Measurements from ENCODE around the gene SOWAHB. TPM values are rescaled to one million over a fixed set of nuclear protein-coding genes. Genes with fewer than 3 reads are reported as not detected.

SOWAHB gene, protein sequence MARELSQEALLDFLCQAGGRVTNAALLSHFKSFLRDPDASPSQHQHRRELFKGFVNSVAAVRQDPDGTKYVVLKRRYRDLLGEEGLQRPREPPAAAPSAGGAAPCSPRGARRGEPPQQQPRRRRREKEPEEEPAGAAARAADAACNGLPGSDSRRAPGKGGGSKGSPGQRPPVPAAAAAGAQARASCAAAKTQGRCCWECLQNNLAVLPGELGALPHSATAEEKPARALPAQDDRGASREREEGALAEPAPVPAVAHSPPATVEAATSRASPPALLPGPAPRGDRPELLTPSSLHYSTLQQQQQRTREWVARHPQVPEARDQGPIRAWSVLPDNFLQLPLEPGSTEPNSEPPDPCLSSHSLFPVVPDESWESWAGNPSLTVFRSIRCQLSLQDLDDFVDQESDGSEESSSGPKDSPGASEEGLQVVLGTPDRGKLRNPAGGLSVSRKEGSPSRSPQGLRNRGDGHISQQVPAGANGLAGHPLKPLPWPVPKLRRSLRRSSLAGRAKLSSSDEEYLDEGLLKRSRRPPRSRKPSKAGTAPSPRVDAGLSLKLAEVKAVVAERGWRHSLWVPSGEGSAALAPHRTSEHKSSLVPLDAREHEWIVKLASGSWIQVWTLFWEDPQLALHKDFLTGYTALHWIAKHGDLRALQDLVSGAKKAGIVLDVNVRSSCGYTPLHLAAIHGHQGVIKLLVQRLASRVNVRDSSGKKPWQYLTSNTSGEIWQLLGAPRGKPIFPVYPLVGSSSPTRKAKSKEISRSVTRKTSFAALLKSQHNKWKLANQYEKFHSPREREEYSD
- polyA plus RNA-seq (2013, experiment 1 of 2; ENCODE audit: insufficient read length) = 0.17 TPM
- 0.16 TPM for polyA plus RNA-seq (2013, experiment 2 of 2; ENCODE audit: insufficient read length)

DNA sequence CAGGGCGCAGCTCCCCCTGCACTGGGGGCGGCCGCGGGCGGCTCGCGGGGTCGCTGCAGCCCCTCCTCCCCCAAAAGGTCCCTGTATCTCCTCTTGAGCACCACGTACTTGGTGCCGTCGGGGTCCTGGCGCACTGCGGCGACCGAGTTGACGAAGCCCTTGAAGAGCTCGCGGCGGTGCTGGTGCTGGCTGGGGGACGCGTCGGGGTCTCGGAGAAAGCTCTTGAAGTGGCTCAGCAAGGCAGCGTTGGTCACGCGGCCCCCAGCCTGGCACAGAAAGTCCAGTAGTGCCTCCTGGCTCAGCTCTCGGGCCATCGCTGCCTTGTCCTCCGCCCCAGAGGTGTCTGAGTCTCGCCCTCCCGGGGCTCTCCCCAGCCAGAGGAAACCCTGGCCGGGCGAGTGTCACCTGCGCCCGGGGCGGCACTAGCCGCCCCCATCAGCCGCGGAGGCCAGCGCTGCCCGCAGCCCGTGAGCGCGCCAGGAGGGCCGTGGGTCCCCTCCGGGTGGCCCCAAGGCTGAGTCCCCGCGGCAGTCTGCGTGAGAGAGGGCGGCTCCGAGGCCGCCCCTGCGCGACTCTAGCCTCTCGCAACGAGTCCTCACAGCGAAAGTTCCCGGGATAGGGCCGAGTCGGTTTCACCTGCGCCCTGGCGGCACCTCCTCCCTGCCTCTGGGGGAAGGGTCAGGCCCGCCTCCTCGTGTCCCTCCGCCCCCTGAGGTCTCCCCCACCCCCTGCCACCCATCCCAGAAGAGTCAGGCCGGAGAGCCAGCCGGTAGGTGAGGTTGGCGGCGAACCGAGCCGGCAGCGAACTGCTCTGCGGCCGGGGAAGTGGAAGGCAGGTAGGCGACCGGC is at the start of gene SOWAHB:
TSS of gene SOWAHB (minus strand) at position 609 of the 849 bp plus-strand sequence. CDS start at position 314, 295 bp downstream.
- no peak for DNase-seq

DNA sequence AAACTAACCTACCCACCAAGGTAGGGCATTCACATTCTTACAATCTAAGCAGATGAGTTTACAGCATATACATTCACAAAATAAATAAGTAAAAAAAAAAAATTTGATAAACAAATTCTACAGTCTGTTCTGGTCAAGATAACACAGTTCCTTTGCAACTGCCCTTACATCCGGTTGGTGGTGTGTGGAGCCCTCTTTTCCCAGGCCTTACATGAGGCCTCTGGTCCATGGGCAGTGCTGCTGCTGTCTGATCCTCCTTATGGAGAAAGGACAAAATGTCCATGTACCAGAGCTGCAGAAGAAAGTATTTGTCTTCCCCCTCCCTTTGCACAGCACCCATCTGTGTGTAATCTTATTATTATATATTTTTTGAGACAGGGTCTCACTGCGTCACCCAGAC is 49.4 kb upstream of the SOWAHB start:
- peak; percentile 54 for DNase-seq

DNA sequence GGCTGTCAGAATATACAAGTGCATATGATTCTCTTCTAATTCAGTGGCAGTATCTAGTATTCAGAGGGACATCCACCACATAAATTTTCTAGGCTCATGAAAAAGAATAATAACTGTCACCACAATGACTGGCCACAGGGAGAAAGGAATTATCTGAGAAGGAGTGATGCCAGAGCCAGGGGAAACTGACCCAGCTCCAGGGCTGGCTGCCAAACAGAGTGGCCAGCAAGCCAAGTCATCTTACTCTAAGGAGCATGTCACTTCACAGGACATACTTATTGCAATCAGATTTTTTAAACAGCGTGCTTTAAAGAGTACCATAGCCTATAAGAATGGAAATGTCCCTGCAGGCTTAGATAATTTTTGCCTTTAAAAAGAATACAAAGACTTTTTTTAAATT is 45.8 kb upstream of the SOWAHB start:
- DNase-seq = no peak

DNA sequence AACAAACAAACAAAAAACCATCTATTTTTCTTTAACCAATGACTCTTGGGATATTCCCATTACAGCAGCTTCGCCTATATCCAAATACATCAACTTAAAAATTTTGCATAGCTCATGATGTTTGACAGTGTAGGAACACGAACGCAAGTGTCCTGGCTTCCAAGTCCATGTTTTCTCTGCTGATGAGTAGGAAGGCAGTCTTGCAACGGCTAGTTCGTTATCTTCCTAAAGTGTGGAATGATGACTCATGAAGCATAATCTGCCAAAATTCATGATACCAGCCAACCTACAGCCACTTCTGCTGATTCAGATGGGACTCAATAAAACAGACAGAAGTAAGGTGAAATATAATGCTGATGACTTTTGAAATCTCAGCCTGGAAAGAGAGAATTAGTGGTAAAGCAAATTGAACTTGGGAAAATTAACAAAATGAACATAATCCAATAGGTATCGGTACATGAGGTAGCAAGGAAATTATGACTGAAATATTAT is 45.2 kb upstream of the SOWAHB start:
- DNase-seq = no peak

DNA sequence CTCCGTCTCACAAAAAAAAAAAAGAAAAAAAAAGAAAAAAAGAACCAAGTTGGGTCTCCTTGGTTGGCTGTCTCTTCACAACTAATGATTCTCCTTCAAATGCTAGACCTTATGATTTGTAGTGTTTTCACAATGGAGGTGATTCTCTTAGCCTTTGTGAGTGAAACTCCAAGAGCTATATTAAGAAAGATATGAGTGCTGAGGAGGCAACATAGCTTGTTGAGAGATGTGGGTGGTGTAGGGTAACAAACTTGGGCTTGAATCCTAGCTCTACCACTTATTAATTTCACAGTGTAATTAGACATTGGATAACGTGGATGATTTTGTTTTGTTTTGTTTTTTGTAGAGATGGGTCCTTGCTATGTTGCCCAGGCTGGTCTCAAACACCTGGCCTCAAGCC is 41.2 kb upstream of the SOWAHB start:
- no peak for DNase-seq

DNA sequence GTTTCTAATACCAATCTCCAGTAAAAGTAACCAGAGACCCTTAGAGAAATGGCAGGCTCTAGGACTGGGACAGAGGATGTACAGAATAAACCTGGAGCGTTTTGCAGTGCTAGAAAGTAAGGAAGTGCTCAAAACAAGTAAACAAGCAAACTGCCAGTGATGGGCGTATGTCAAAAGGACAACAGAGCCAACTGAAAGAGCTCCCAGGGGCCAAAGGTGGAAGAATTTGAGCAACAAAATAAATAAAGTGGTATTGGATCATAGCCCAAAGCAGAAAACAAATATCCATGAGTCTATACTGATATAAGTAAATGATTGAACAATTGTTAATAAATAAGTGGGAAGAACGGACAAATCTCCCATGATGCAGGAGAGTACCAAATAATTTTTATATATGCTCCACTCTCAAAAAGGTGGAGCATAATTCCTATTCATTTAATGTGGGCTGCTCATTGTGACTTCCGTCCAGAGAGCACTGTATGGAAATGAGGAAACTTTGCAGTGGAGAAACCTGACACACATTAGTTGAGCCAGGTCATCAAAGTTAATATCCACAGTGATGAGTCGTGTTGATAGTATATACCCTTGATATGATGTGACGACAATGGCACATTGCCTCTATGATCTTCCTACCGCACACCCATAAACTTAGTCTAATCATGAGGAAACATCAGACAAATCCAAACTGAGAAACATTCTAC is 33.8 kb upstream of the SOWAHB start:
- no peak for DNase-seq

DNA sequence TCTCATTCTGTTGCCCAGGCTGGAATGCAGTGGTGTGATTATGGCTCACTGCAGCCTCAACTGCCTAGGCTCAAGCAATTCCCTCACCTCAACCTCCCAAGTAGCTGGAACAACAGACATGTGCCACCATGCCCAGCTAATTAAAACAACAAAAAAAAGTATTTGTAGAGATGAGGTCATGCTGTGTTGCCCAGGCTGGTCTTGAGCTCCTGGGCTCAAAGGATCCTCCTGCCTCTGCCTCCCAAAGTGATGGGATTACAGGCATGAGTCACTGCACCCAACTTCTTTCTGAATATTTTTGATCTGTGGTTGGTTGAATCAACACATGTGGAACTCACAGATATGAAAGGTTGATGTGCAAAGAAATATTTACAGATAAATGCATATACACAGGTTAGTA is 33.1 kb upstream of the SOWAHB start:
- peak; percentile 48 for DNase-seq

DNA sequence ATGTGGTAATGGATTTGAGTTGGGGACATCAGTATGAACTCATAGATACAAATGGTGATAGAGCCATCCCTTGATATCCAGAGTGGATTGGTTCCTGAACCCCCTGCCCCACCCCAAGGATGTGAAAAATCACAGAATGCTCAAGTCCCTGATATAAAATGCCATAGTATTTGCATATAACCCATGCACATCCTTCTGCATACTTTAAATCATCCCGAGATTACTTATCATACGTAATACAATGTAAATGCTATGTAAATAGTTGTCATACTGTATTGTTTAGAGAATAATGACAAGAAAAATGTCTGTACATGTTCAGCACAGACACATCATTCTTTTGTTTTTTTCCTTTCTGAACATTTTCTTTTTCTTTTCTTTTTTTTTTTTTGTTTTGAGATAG is 32.7 kb upstream of the SOWAHB start:
- DNase-seq = no peak

DNA sequence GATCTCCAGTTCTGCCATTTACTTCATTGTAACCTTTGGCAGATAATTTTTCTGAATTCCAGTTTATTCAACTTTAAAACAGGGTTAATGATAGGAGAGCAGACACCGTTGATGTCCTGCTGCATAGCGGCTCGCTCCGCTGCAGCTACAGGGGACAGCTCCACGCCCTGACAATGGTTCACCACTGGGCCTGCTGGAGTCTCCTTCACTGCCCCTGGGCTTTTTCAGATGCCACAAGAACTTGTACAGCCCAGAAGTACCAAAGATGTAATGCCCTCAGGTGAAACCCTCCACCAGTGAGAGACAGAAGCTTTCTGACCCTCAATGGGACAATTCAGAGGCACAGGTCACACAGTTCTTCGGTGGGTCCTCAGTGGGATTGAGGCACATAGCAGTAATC is 28.9 kb upstream of the SOWAHB start:
- DNase-seq = no peak

DNA sequence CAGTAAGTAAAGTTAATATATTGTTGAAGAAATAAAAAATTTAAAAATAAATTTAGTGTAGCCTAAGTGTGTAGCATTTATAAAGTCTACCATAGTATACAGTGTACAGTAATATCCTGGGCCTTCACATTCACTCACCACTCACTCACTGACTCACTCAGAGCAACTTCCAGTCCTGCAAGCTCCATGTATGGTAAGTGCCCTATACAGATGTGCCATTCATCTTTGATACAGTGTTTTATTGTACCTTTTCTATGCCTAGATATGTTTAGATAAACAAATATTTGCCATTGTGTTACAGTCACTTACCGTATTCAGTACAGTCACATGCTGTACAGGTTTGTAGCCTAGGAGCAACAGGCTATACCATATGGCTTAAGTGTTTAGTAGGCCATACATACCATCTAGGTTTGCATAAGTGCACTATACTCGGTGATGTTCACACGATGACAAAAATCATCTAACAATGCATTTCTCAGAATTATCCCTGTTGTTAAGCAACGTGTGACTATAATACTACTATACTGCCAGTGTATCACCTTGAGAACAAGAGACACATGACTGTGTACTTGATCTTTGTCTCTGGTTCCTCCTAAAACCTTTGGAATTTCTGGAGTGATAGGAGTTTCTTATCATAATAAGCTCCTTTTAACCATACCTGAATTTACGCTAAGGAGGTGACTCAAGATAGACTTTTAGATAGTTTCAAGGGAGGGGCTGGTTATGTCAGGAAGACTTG is 25.8 kb upstream of the SOWAHB start:
- DNase-seq = no peak

DNA sequence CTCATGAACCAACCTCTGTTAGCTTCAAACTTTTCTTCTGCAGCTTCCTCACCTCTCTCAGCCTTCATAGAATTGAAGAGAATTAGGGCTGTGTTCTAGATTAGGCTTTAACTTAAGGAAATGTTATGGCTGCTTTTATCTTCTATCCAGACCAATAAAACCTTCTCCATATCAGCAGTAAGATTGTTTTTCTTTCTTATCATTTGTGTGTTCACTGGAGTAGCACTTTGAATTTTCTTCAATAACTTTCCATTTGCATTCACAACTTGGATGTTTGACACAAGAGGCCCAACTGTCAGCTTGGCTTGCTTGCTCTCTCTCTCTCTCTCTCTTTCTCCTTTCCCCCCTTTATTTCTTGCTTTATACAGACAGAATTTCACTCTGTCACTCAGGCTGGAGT is 22.8 kb upstream of the SOWAHB start:
- DNase-seq = no peak

DNA sequence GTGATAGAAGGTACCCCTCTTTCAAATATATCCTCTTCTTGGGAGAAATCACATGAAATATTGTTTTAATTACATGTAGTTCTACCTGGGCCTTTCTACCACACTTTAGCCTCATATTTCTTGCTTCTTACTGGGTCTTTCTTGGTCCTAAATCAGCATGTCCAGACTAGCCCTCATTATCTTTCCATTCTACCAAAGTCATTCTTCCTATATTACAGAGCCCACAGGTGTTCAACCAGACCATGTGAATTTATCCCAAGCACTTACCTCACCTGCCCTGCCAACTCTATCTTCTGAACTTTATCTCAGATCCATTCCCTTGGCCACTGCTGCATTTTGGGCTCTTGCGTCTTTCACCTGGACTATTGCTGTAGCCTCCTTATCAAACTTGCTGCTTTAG is 11.8 kb upstream of the SOWAHB start:
- no peak for DNase-seq

DNA sequence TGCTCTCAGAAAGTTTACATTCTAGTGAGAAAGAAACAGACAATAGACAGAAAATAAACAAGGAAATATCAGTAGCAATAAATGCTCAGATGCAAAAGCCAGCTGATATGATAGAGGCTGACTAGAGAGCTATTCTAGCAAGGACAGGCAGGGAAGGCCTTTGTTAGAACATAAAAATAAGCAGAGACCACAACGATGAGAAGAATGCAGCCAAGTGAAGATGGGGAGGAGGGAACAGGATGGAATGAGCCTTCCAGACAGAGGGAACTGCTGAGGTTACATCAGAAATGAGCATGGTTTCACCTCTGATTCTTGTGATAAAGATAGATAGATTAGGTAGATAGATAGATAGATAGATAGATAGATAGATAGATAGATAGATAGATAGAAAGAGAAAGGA is 7.6 kb upstream of the SOWAHB start:
- peak; percentile 93 for DNase-seq

DNA sequence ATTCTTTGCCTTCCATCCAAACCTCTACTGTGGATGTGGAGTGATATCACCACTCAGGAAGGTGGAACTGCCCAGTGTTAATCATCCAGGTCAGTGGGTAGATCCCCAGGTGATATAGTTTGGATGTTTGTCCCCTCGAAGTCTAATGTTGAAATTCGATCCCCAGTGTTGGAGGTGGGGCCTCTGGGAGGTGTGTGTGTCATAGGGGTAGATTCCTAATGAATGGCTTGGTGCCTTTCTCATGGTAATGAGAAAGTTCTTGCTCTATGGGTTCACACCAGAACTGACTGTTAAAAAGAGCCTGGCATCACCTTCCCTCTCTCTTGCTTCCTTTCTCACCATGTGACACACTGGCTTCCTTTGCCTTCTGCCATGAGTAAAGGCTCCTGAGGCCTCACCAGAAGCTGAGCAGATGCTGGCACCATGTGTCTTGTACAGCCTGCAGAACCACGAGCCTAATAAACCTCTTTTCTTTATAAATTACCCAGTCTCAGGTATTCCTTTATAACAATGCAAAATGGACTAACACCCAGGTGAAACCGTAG is 6.8 kb upstream of the SOWAHB start:
- DNase-seq = no peak

DNA sequence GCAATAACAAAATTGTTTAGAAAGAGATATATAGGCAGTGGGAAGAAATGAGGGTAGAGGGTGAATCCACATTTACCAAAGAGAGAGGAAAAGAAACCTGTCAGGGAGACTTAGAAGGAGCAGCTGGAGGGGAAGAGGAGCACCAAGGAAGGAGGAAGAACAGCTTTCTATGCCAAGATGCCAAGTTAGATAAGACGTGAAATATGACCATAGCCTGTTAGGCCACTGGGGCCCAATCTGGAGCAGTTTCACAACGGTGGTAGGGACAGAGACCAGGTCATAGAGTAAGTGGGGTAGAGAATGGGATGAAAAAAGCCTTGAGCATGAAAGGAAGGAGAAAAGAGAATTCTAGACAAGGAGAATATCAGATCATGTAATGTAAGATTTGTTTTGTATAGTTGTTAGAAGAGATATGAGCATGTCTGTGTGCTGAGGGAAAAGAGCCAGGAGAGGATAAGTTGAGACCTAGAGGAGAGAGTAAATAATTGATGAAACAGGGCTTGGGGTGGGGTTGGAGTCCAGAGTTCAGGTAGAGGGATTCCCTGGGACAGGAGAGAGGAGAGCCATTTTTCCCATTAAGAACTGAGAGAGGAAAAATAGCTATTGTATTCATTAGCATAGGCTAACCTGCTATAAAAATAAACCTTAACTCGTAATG is 4.4 kb upstream of the SOWAHB start:
- DNase-seq = no peak

DNA sequence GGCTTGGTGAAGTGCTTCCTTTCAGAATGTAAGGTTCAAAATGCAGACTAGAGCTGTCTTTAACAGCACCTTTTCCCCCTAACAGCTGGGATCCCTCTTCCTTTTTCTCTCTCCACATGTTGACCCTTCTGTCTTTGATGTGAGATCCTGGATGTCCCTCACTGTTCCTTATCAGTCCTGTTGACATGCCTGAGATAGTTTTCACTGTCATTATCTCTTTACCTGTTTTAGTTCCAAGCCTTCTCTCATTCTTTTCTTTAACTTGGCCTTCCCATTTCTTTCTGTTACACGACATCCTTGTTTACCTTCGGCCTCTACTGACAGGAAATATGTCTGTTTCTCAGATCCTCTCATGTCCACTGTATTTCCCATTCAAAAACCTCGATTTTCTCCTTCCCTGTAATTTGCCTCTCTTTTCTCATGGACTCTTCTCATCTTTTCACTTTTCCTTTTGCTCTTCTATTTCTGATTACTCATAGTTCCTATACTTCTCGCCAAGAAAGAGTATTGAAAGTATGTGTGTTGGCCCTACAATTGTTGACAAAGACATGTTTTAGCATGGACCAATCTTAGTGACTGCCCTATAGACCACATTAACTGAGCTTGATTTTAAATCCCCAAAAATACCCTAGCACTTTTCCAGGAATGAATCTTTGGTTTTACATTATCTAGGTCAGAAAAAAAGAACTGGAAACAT is 1.2 kb upstream of the SOWAHB start:
- peak; percentile 57 for DNase-seq

DNA sequence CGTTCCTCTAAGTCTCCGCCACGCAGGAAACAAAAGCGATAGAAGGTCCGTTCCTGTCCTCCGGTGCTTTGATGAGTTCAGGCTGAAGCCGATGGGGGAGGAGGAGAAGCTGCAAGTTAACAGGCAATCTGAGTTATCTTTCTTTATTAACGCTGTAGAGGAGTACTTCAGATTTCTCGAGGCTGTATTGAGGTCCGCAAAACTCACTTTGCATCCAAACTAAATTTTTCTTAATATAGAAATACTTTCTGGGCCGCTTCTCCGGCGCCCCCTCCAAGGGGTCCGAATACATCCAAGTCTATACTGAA is 395 bp upstream of the SOWAHB start:
- DNase-seq = no peak

DNA sequence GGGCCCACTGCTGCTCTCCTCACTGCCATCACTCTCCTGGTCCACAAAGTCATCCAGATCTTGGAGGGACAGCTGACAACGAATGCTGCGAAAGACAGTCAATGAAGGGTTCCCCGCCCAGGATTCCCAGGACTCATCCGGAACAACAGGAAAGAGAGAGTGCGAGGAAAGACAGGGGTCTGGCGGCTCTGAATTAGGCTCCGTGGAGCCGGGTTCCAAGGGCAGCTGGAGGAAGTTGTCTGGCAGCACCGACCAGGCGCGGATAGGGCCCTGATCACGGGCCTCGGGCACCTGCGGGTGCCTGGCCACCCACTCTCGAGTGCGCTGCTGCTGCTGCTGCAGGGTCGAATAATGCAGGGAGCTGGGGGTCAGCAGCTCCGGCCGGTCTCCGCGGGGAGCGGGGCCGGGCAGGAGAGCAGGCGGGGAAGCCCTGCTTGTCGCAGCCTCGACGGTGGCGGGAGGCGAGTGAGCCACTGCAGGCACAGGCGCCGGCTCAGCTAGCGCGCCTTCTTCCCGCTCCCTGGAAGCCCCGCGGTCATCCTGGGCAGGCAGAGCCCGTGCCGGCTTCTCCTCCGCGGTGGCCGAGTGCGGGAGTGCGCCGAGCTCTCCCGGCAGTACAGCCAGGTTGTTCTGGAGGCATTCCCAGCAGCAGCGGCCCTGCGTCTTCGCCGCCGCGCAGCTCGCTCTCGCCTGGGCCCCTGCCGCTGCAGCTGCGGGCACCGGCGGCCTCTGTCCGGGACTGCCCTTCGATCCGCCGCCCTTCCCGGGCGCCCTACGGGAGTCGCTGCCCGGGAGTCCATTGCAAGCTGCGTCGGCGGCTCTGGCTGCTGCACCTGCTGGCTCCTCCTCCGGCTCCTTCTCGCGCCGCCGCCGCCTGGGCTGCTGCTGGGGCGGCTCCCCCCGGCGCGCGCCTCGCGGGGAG is 1.1 kb downstream of the SOWAHB start:
- no peak for DNase-seq

DNA sequence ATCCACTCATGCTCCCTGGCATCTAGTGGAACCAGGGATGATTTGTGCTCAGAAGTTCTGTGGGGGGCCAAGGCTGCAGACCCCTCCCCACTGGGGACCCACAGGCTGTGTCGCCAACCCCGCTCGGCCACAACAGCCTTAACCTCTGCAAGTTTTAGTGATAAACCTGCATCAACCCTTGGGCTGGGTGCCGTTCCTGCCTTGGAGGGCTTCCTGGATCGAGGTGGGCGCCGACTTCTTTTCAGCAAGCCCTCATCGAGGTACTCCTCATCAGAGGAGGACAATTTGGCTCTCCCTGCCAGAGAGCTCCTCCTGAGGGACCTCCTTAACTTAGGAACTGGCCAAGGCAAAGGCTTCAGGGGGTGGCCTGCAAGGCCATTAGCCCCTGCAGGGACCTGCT is 1.9 kb downstream of the SOWAHB start:
- DNase-seq = no peak

All from fibroblast of skin of scalp (primary cell).